Activated T-helper 1 cell treated with anti-CD3 and anti-CD28 coated beads, Interleukin-12 subunit alpha, Interleukin-12 subunit beta, Interleukin-2, Interleukin-4 antibody, amounts not matched to agents 30 ng/mL and 10 ng/mL and 1 ng/mL, durations not matched to agents 14 hours and 24 hours and 36 hours (primary cell): ENCODE measurements around the gene CTRL. TPM values are rescaled to one million over a fixed set of nuclear protein-coding genes. Genes with fewer than 3 reads are reported as not detected.

Source experiments
- DNase-seq: peaks from one replicate; pipeline ENCODE4 v3.0.0; 2021; ENCODE audit warnings: low spot score
- H3K27ac Mint-ChIP-seq: one replicate; pipeline ENCODE4 v1.8.0; 2021; ENCODE audit warnings: mild to moderate bottlenecking, mixed read lengths
- H3K27me3 Mint-ChIP-seq: one replicate; pipeline ENCODE4 v1.8.0; 2022; ENCODE audit warnings: mild to moderate bottlenecking, moderate library complexity, mixed read lengths; ENCODE audit not compliant: insufficient read depth
- H3K36me3 Mint-ChIP-seq: one replicate; pipeline ENCODE4 v1.8.0; 2021; ENCODE audit warnings: low read depth, mixed read lengths
- H3K4me1 Mint-ChIP-seq: one replicate; pipeline ENCODE4 v1.8.0; 2021; ENCODE audit warnings: low read depth, mixed read lengths
- H3K4me3 Mint-ChIP-seq: one replicate; pipeline ENCODE4 v1.8.0; 2021; ENCODE audit warnings: mild to moderate bottlenecking, moderate library complexity, mixed read lengths
- H3K9me3 Mint-ChIP-seq: one replicate; pipeline ENCODE4 v1.8.0; 2021; ENCODE audit warnings: mixed read lengths
- intact Hi-C: fragments of 100-400 bp; cut with micrococcal nuclease; formaldehyde crosslinking; loops from one replicate; pipeline ENCODE4 v1.15.1; 2024
- total RNA-seq: library from RNA; stranded (reverse); gene quantifications from 2 replicates; pipeline ENCODE4 v1.2.3, GENCODE V29; 2022

CTRL gene
- total RNA-seq, 1 donor from 2014 or later = 5.5 TPM

DNA sequence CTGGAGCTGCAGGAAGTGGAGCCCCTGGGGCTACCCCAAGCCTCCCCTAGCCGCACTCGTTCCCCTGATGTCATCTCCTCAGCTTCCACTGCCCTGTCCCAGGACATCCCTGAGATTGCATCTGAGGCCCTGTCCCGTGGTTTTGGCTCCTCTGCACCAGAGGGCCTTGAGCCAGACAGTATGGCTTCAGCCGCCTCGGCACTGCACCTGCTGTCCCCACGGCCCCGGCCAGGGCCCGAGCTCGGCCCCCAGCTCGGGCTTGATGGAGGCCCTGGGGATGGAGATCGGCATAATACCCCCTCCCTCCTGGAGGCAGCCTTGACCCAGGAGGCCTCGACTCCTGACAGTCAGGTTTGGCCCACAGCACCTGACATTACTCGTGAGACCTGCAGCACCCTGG lies 51.1 kb downstream of the CTRL start:
- peaks cover 56% of the 10 kb centered on the region for H3K36me3 Mint-ChIP-seq
- peaks cover 6% of the 10 kb centered on the region for H3K4me1 Mint-ChIP-seq
- no peaks in the 10 kb centered on the region for H3K27me3 Mint-ChIP-seq
- H3K27ac Mint-ChIP-seq = no peak overlapping the region
- no peak overlapping the region for H3K4me3 Mint-ChIP-seq
- intact Hi-C loops = no loop called here
- H3K9me3 Mint-ChIP-seq = no peaks in the 10 kb centered on the region
- no peak for DNase-seq

DNA sequence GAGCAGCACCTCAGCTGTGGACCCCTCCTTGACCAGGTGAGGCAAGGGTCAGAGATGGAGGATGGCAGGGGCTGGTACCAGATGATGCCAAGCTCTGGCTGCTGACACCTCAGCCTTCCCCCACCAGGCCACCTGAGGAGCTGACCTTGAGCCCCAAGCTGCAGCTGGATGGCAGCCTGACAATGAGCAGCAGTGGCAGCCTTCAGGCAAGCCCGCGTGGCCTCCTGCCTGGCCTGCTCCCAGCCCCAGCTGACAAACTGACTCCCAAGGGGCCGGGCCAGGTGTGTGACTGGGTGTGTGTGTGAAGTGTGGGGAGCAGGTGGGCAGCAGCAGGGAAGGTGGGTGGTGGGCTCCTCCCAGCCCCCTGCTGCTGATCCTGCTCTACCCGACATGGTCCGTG lies 51.7 kb downstream of the CTRL start:
- no peak overlapping the region for H3K27ac Mint-ChIP-seq
- H3K4me3 Mint-ChIP-seq = no peak overlapping the region
- H3K27me3 Mint-ChIP-seq = no peaks in the 10 kb centered on the region
- H3K36me3 Mint-ChIP-seq = peaks cover 61% of the 10 kb centered on the region
- intact Hi-C loops = no loop called here
- H3K4me1 Mint-ChIP-seq = peaks cover 12% of the 10 kb centered on the region
- no peak for DNase-seq
- H3K9me3 Mint-ChIP-seq = no peaks in the 10 kb centered on the region

Other genes with a start within 250 kb of the CTRL start
- 19.6 and 20.3 TPM in 2 replicates for gene GFOD2, start 212.5 kb downstream of the CTRL start, total RNA-seq
- 23.0 and 25.7 TPM in 2 replicates for gene RANBP10, start 125.3 kb downstream of the CTRL start, total RNA-seq
- 0.52 and 0.83 TPM in 2 replicates for gene TSNAXIP1, start 125.0 kb downstream of the CTRL start, total RNA-seq
- gene THAP11, start 89.5 kb downstream of the CTRL start, total RNA-seq = 43.0 and 49.5 TPM in 2 replicates
- 183 and 186 TPM in 2 replicates for gene NUTF2, start 84.9 kb downstream of the CTRL start, total RNA-seq
- gene CENPT, start 84.2 kb downstream of the CTRL start, total RNA-seq = 41.6 and 45.0 TPM in 2 replicates
- gene EDC4, start 58.8 kb downstream of the CTRL start, total RNA-seq = 115 and 128 TPM in 2 replicates
- gene NRN1L, start 47.0 kb downstream of the CTRL start, total RNA-seq = 0.65 and 0.76 TPM in 2 replicates
- gene PSKH1, start 38.6 kb downstream of the CTRL start, total RNA-seq = 17.8 TPM in 2 replicates
- gene PSMB10, start 5.0 kb upstream of the CTRL start, total RNA-seq = 213 and 218 TPM in 2 replicates
- 12.7 and 20.3 TPM in 2 replicates for gene LCAT, start 12.3 kb upstream of the CTRL start, total RNA-seq
- 40.0 and 43.1 TPM in 2 replicates for gene SLC12A4, start 36.8 kb upstream of the CTRL start, total RNA-seq
- not detected in 2 replicates for gene DPEP3, start 48.6 kb upstream of the CTRL start, total RNA-seq
- 2.4 and 2.6 TPM in 2 replicates for gene DPEP2, start 67.6 kb upstream of the CTRL start, total RNA-seq
- gene DPEP2NB, start 84.0 kb upstream of the CTRL start, total RNA-seq = not detected in 2 replicates
- 28.2 and 28.4 TPM in 2 replicates for gene DDX28, start 91.4 kb upstream of the CTRL start, total RNA-seq
- gene DUS2, start 91.4 kb upstream of the CTRL start, total RNA-seq = 34.7 and 37.2 TPM in 2 replicates
- 152 and 157 TPM in 2 replicates for gene NFATC3, start 153.5 kb upstream of the CTRL start, total RNA-seq